HG03439 (cell line): ENCODE data around the gene CCDC24.

Experiments used
- ATAC-seq: cut with Tn5 transposase; IDR thresholded peaks from one replicate; pipeline ENCODE4 v1.9.1; 2021; ENCODE audit warnings: mild to moderate bottlenecking, moderate library complexity; ENCODE audit not compliant: unreplicated experiment

Gene CCDC24

GRCh38 chr1:43996733-43997115 is 5.3 kb downstream of the CCDC24 start:
- ATAC-seq = no peak

- no peak for ATAC-seq
Measured at GRCh38 chr1:43997295-43997999, 6.0 kb downstream of the CCDC24 start.

- no peak for ATAC-seq
Measured at GRCh38 chr1:43998000-43998378, 6.6 kb downstream of the CCDC24 start.

GRCh38 chr1:43999455-43999854 is 8.1 kb downstream of the CCDC24 start:
- no peak for ATAC-seq

GRCh38 chr1:44000122-44000665 is 8.8 kb downstream of the CCDC24 start:
- ATAC-seq = no peak

- no peak for ATAC-seq
Measured at GRCh38 chr1:44002165-44002564, 10.8 kb downstream of the CCDC24 start.

- no peak for ATAC-seq
Measured at GRCh38 chr1:44002606-44003157, 11.3 kb downstream of the CCDC24 start.

- no peak for ATAC-seq
Measured at GRCh38 chr1:44008259-44008658, 16.9 kb downstream of the CCDC24 start.

DNA sequence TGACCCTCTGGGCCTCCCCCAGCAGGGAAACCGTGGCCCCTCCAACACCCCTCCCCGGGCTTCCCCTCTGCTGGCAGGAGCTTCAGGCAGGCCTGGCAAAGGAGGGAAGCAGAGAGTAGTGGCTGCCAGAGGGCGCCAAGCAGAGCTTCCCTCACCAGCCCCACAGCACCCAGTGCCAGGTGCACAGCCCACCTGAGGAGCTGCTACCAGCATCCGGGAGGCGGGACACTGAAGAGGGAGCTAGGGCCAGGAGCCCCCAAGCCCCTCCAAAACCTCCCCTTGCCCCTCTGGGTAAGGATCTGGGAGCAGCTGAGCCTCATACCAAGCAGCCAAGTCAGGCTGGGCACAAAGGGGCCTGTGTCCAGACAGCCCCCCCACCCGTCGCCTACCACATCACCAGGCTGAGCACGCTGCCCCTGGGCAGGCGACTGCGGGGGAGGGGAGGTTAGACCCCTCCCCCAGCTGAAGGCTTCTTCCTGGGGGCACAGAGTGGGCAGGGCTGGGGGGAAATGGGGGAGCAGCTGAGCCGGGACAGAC is 19.6 kb downstream of the CCDC24 start:
- ATAC-seq = no peak

- ATAC-seq = no peak
Measured at GRCh38 chr1:44012404-44012803, 21.0 kb downstream of the CCDC24 start.

- no peak for ATAC-seq
Measured at GRCh38 chr1:44012941-44013609, 21.7 kb downstream of the CCDC24 start.

- no peak for ATAC-seq
Measured at GRCh38 chr1:44013949-44014348, 22.6 kb downstream of the CCDC24 start.

DNA sequence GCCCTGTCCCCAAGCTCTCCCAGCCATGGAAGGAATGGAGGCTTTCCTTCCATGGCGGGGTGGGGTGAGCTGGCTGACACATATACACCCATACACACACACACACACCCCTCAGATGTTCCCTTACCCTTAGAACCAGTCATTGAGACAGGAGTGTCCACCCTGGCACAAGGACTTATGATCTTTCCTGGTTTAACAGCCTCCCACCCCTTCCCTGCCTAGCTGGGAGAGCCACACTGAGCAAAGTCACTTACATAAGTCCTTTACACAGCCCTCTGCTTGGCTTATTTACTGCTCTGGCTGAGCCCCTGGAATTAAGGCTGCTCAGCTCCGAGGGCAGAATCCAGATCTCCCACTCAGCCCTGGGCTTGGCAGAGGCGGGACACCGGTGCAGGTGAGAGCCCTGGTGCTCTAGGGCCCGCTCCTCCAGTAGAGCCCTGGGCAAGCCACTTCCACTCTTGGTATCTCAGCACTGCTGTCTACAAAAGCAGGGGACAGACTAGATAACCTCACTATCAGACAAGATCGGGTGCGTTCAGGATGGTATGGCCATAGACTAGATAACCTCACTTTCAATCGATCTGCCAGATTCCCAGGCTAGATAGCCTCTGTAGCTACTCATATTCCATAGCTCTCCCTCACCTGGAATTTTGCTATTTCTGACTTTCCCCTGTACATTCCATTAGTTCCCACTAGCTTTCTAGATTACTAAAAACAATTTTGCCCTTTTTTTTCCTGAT is 23.1 kb downstream of the CCDC24 start:
- no peak for ATAC-seq

GRCh38 chr1:44015206-44015605 is 23.8 kb downstream of the CCDC24 start:
- no peak for ATAC-seq

- no peak for ATAC-seq
Measured at GRCh38 chr1:44016041-44016889, 24.9 kb downstream of the CCDC24 start.

- ATAC-seq = no peak
Measured at GRCh38 chr1:44016890-44017400, 25.5 kb downstream of the CCDC24 start.

GRCh38 chr1:44019466-44019948 is 28.1 kb downstream of the CCDC24 start:
- ATAC-seq = no peak

DNA sequence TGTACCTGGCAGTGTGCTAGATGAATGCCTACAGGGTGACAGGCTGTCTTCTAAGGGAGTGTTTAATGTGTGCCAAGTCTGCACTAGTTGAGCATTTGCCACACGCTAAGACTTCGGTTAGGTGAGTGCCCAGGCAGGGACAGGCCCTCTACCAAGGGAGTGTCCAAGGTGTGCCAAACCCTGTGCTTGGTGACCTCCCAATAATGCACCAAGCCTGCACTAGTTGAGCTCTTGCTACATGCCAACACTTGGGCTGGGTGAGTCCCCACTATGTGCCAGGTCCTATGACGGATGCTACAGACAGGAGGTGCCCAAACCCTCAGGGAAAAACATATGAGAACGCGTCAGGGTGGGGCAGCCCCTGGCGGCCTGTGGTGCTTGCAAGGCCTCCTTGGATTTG is 29.1 kb downstream of the CCDC24 start:
- no peak for ATAC-seq

GRCh38 chr1:44021156-44021555 is 29.8 kb downstream of the CCDC24 start:
- no peak for ATAC-seq
